HG03469 (cell line): ENCODE data around the gene MFAP5.
A peak's percentile ranks its signal among the peaks of the same experiment; 100 is the strongest.
"Not testable (repeated sequence)": the region's sequence is repeated elsewhere in the genome, so short reads cannot be mapped to it uniquely, and the experiment has no call there.

Experiments used
- ATAC-seq: cut with Tn5 transposase; IDR thresholded peaks from one replicate; pipeline ENCODE4 v1.9.1; 2021; ENCODE audit warnings: mild to moderate bottlenecking, moderate library complexity, moderate number of reproducible peaks; ENCODE audit not compliant: unreplicated experiment

The MFAP5 gene

DNA sequence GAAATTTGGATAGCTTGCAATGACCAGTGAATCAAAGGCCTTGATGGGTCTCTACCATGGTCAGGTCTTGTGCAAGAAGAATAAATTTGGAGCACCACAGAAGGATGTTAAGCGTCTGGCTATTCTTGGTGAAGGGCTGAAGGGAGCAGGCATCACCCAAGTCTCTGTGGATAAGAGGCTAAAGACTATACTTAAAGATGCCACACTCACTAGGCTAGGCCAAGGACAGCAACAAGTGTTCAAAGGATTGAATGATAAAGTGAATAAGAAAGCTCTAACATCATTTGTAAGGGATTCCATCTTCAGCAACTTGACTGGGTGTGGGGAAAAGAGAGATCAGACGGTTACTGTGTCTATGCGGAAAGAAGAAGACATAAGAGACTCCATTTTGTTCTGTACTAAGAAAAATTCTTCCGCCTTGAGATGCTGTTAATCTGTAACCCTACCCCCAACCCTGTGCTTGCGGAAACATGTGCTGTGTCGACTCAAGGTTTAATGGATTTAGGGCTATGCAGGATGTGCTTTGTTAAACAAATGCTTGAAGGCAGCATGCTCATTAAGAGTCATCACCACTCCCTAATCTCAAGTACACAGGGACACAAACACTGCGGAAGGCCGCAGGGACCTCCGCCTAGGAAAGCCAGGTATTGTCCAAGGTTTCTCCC lies 27.2 kb downstream of the MFAP5 start:
- not testable (repeated sequence) for ATAC-seq

GRCh38 chr12:8630131-8630530 lies 32.5 kb downstream of the MFAP5 start:
- ATAC-seq, result no peak

DNA sequence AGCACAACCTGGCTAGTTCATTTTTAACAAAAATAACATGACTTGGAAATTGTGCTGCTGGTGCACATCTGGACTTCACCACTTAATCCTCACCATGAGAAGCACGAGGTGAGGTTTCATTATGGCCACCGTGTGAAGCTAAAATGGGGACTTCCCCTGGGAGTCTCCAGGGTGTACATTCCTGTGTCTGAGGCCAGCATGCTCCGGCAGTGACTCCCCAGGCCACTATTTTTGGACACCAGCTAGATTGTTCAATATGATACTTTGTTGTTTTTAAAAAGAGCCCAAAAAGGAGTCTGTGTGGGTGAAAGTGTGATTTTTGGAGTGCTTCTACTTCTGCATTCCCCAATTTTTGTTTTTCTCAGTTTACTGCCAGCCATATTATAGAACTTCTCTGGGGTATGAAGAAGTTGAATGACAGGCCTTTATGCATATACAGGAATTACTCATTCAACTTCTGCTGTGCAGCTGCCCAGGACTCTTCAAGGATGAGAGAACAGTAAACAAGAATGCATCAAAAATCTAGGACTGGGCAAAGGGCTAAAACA lies 33.1 kb downstream of the MFAP5 start:
- ATAC-seq, result peak; percentile 85

- ATAC-seq, result no peak
Observed at GRCh38 chr12:8628731-8629130, 33.9 kb downstream of the MFAP5 start.

DNA sequence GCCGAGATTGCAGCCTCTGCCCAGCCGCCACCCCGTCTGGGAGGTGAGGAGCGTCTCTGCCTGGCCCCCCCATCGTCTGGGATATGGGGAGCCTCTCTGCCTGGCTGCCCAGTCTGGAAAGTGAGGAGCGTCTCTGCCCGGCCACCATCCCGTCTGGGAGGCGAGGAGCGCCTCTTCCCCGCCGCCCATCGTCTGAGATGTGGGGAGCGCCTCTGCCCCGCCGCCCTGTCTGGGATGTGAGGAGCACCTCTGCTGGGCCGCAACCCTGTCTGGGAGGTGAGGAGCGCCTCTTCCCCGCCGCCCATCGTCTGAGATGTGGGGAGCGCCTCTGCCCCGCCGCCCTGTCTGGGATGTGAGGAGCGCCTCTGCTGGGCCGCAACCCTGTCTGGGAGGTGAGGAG lies 37.9 kb downstream of the MFAP5 start:
- not testable (repeated sequence) for ATAC-seq

DNA sequence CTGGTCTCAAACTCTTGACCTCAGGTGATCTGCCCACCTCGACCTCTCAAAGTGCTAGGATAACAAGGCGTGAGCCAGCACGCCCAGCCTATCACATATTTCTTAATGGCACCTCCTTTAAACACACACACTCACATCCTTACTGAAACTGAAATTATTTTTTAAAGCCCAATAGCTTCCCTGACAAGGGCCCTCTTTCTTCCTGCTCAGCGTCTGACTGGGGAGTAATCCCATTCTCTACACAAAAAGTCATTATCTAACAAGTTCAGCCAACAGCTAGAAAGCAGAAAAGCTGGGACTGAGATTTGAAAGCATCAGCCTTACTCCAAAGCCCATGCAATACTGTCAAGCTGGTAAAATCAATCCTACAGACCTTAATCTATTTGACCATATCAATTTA lies 40.0 kb downstream of the MFAP5 start:
- no peak for ATAC-seq

DNA sequence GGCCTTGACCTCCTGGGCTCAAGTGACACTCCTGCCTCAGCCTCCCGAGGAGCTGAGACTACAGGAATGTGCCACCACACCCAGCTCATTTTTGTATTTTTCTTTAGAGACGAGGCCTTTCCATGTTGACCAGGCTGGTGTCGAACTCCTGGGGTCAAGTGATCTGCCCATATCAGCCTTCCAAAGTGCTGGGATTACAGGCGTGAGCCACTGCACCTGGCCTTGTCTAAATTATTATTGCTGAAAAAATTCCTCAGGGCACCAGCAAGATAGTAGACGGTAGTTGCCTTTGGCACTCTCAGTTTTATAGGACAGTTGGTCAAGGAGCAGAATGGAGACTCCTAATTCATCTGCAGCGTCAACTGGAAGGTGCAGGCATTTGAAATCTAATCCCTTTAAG lies 47.4 kb downstream of the MFAP5 start:
- ATAC-seq, result no peak

GRCh38 chr12:8613881-8614280 lies 48.7 kb downstream of the MFAP5 start:
- not testable (repeated sequence) for ATAC-seq

GRCh38 chr12:8612629-8613028 lies 50.0 kb downstream of the MFAP5 start, which contains the start of gene AICDA:
Gene AICDA, minus strand, starts transcription at chr12:8612859. Its CDS starts 92 bp downstream, at chr12:8612767.
- ATAC-seq, result no peak

DNA sequence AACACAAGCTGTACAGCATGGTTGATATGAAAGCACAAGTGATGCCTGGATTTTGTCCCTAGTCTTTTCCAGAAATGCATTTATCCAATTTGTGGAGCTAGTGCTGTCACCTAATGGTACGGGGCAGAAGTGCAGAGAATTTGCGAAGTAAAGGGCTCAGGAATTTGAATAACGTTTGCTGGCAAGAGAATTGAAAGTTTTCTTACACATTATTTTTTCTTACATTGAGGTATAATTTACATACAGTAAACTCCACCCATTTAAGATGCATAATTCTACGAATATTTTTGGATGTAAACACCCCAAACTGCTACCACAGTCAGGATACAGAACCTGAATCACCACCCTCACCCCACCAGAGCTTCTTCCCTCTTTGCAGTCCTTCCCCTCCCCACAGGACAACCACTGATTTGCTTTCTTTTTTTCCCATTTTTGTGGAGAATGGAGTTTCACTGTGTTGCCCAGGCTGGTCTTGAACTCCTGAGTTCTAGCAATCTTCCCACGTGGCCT lies 53.5 kb downstream of the MFAP5 start:
- no peak for ATAC-seq

- ATAC-seq, result no peak
Observed at GRCh38 chr12:8606890-8607289, 55.7 kb downstream of the MFAP5 start.

DNA sequence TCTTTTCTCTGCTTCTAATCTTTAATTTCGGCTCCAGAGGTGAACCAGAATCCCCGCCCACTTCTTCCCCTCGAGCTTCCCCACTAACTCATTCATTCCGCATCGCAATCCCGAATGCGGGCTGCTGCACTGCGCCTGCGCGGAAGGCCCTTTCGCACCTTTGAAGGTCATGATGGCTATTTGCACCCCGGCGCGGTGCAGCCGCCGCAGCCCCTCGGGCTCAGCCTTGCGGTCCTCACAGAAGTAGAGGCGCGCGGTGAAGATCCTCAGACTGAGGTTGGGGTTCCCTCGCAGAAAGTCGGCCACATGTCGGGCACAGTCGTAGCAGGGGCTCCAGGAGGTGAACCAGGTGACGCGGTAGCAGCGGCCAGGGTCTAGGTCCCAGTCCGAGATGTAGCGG lies 57.6 kb downstream of the MFAP5 start:
- ATAC-seq, result no peak

- ATAC-seq, result no peak
Observed at GRCh38 chr12:8603856-8604255, 58.8 kb downstream of the MFAP5 start.

- no peak for ATAC-seq
Observed at GRCh38 chr12:8603286-8603685, 59.3 kb downstream of the MFAP5 start.

DNA sequence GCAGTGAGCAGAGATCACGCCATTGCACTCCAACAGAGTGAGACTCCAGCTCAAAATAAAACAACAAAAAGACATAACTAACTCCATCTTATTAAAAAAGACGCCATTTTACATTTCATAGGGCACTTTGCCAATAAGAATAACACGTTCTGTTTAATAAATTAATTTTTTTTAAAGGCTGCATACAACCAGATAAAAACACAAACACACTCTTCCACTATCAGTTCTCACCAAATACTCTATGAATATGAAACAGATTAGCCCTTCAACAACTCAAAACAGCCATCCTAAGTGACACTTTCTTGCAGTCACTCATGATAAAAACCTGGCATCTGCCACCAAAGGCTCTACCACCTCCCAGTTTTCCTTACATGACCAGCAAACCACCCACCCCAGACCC lies 66.1 kb downstream of the MFAP5 start:
- no peak for ATAC-seq
